Activated CD4-positive, alpha-beta memory T cell treated with anti-CD3 and anti-CD28 coated beads, Interleukin-2, amount 10 ng/mL, durations not matched to agents 7 days and 5 days (primary cell): ENCODE measurements around the gene EXOSC6. TPM values are rescaled to one million over a fixed set of nuclear protein-coding genes. Genes with fewer than 3 reads are reported as not detected.
"Not testable (repeated sequence)": the region's sequence is repeated elsewhere in the genome, so short reads cannot be mapped to it uniquely, and the experiment has no call there.

ENCODE experiments used
- CTCF ChIA-PET: fragments of 350-600 bp; sonication (Branson Sonifier 250); formaldehyde crosslinking; loops from one replicate; lab custom pipeline; 2021; ENCODE audit warnings: antibody characterized with exemption, inconsistent platforms; lab: Charles Lee
- POLR2A ChIA-PET: fragments of 350-600 bp; sonication (Branson Sonifier 250); formaldehyde crosslinking; loops from one replicate; lab custom pipeline; 2021; ENCODE audit warnings: antibody characterized with exemption; lab: Charles Lee
- DNase-seq: peaks from one replicate; pipeline ENCODE4 v3.0.0-alpha.2; 2020
- H3K27ac Mint-ChIP-seq: one replicate; pipeline ENCODE4 v1.8.0; 2021; ENCODE audit warnings: mild to moderate bottlenecking, mixed read lengths
- H3K27me3 Mint-ChIP-seq: one replicate; pipeline ENCODE4 v1.8.0; 2021; ENCODE audit warnings: mixed read lengths
- H3K36me3 Mint-ChIP-seq: one replicate; pipeline ENCODE4 v1.8.0; 2021; ENCODE audit warnings: low read depth, mixed read lengths
- H3K4me1 Mint-ChIP-seq: one replicate; pipeline ENCODE4 v1.8.0; 2021; ENCODE audit warnings: mixed read lengths
- H3K4me3 Mint-ChIP-seq: one replicate; pipeline ENCODE4 v1.8.0; 2021; ENCODE audit warnings: mild to moderate bottlenecking, mixed read lengths
- H3K9me3 Mint-ChIP-seq: one replicate; pipeline ENCODE4 v1.8.0; 2021; ENCODE audit warnings: mixed read lengths
- total RNA-seq, 2 experiments: library from RNA; stranded (reverse); gene quantifications; one replicate each; pipeline ENCODE4 v1.2.3, GENCODE V29; 2021

EXOSC6 gene
- 10 to 100 TPM; 24.3 to 24.4 TPM for total RNA-seq

DNA sequence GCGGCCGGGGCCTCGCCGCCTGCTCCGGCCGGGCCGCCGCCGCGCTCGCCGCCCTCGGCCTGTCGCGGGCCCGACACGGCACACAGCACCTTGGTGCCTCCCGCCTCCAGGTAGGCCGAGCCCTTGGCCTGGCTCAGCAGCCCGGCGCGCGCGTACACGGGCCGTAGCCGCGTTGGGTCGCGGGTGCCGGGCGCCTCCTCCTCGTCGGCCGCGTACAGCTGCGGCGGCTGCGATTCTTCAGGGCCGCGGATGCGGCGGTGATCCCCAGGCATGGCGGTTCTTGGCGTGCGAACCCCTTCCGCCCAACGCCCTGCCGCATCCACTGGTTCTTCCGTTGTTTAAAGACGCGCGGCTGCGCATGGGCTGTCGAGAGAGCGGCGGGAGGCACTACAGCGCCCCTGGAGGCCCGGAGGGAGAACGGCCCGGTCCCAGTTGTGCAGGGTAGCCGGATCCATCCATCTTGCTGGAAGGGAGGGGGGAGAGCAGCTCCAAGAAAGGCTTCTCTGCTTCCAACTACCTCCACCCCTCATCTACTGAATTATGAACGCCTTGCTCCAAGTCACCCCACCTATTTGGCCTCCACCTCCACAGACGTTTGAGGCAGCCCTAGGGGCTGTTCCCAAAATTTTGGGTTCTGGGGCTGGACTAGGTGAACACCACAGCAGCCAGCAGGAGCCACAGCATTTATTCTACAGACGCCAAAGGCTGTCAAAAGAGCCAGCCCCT, at the start of gene EXOSC6:
TSS of gene EXOSC6 (minus strand) at position 312 of the 726 bp plus-strand sequence. CDS start at position 272, 40 bp downstream.
- DNase-seq, result peak; percentile 95
- CTCF ChIA-PET, result interaction anchor here (0.6 to 5.4 kb wide), 15 partner anchors 10 to 404 kb away, joined by 3 to 19 read pairs (median 3); partner anchors contain the start of genes AARS1, DDX19B and PDPR
- H3K9me3 Mint-ChIP-seq, result no peaks in the 10 kb centered on the region
- POLR2A ChIA-PET, result interaction anchor here (0.6 to 3.3 kb wide), 15 partner anchors 10 to 273 kb away, joined by 3 to 24 read pairs (median 4); partner anchors contain the start of genes AARS1, COG4, DDX19A and DDX19B
- peak within 1 kb of the TSS; percentile 88 for H3K27ac Mint-ChIP-seq
- no peaks in the 10 kb centered on the region for H3K27me3 Mint-ChIP-seq
- peaks cover 20% of the 10 kb centered on the region for H3K4me1 Mint-ChIP-seq
- peaks cover 45% of the 10 kb centered on the region for H3K36me3 Mint-ChIP-seq
- peak within 1 kb of the TSS; percentile 84 for H3K4me3 Mint-ChIP-seq

DNA sequence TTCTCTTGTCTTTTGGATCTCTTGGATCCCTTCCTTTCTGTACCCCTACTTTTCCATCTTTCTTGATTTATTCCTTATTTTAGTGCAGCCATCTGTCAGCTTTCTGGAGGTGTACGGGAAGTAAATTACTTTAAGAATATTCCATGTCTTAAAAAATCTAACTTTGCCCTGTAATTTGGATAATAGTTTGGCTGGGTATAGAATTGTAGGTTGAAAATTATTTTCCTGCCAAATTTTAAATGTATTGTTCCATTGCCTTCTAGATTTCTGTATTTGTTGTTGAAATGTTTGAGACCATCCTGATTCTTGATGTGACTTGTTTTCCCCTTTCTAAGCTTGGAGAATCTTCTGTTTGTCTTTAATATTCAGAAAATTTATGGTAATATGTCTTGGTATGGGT, 49.4 kb upstream of the EXOSC6 start:
- Mint-ChIP-seq H3K9me3 (peaks cover 9% of the 10 kb centered on the region), H3K4me1 (peaks cover 41% of the 10 kb centered on the region), H3K27me3 (no peaks in the 10 kb centered on the region), H3K36me3 (peaks cover 41% of the 10 kb centered on the region), H3K27ac (no peak overlapping the region), H3K4me3 (peak overlapping the region; percentile 3)
- CTCF ChIA-PET, result interaction anchor here (3.0 kb wide), 1 partner anchor 45 kb away, joined by 14 read pairs; the partner anchor contains the start of gene DDX19A
- no peak for DNase-seq
- POLR2A ChIA-PET, result interaction anchor here (1.2 to 5.1 kb wide), 2 partner anchors 13 to 45 kb away, joined by 4 to 73 read pairs; partner anchors contain the start of genes AARS1 and DDX19A

DNA sequence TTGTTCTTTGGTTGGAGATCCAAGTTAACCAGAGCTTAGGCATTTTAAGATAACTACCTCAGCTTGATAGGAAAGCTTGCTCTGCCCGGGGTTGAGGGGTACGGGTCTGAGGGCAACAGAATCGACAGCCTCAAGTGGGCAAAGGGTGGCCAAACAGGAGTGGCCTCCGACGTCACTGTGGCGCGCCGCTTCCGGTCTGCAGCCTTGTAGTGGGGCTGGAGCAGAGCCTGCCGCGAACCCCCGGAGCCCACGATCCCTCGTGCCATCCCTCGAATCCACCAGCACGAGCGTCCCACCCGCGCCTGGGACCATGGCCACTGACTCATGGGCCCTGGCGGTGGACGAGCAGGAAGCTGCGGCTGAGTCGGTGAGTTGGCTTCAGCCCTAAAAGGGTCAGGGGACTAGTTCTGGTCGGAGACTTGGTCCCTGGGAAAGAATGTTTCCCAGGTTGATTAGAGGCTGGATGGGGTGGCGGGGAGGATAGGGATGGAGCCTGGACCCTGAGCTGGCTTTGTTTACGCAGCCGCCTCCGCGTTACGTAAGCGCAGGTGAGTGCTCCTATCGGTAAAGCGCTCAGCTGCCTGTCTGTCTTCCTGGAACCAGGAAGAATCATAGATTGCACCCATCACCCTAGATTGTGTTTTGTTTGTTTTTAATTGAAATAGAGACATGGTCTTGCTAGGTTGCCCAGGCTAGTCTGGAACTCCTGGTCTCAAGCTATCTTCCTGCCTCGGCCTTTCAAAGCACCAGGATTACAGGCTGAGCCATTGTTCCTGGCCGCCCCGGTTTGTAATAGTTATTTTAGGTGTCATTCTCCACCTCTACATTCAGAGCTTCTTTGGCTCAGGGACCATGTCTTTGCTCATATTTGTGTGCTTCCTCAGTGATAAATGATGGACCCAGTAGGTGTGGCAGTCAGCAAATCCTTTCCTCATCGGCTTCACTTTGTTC, 47.5 kb upstream of the EXOSC6 start, which contains the start of gene DDX19B:
TSS of gene DDX19B (plus strand) at position 199 of the 951 bp plus-strand sequence. CDS start at position 311, 112 bp downstream.
- Mint-ChIP-seq H3K4me3 (peak within 1 kb of the TSS; percentile 81), H3K27ac (peak within 1 kb of the TSS; percentile 88), H3K27me3 (no peaks in the 10 kb centered on the region), H3K9me3 (peaks cover 9% of the 10 kb centered on the region), H3K4me1 (peaks cover 36% of the 10 kb centered on the region), H3K36me3 (peaks cover 35% of the 10 kb centered on the region)
- ChIA-PET POLR2A (interaction anchor here (0.7 to 5.1 kb wide), 21 partner anchors 8 to 735 kb away, joined by 3 to 73 read pairs (median 5); partner anchors contain the start of genes AARS1, COG4, DDX19A and EXOSC6), CTCF (interaction anchor here (1.0 to 3.1 kb wide), 10 partner anchors 8 to 224 kb away, joined by 3 to 16 read pairs (median 4); partner anchors contain the start of genes AARS1, COG4, DDX19A and EXOSC6)
- peak; percentile 75 for DNase-seq

DNA sequence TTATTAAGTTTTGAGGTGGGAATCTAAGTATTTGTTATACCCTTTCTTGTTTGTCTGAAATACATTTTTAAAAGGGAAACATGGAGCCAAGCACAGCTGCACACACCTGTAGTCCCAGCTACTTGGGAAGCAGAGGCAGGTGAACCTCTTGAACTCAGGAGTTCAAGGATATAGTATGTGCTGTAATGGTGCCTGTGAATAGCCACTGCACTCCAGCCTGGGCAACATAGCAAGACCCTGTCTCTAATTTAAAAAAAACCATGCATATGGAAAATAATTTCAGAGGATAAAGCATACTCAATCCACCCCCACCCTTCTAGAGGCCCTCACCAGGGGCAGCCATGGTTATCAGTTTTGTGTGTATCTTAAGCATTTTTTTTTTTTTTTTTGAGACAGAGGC, 43.9 kb upstream of the EXOSC6 start:
- H3K27ac Mint-ChIP-seq, result no peak overlapping the region
- POLR2A ChIA-PET, result no interaction called here
- H3K9me3 Mint-ChIP-seq, result no peaks in the 10 kb centered on the region

DNA sequence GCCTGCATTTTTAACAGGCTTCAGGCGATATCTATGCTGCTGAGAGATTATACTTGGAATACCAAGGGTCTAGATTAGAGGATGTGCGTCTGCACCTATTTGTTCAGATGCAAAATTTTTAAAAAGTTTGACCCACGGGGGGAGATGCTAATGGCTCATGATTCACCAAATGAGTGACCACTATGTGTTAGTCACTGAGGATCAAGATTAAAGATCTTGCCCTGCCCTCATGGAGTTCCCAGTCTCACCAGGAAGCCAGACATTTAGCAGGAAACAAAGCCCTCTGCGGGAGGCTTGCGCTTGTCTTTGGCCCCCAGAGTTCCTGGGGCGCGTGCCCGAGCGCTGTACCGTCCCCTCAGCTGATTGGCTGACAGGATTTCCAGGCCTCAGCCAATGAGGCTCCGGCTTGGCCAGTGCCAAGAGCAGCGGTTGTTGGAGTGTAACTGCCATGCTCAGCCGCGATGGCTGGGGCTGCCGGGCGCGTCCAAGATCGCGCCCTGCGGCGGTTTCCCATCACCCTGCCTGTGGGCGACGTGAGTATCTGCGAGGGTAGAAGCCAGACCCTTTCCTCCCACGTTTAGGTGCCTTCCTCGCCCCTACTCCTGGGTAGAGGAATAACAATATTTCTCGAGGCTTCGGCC, 42.8 kb upstream of the EXOSC6 start:
- peaks cover 2% of the 10 kb centered on the region for H3K36me3 Mint-ChIP-seq
- peaks cover 21% of the 10 kb centered on the region for H3K4me1 Mint-ChIP-seq
- POLR2A ChIA-PET, result no interaction called here
- H3K9me3 Mint-ChIP-seq, result no peaks in the 10 kb centered on the region
- CTCF ChIA-PET, result no interaction called here
- no peak overlapping the region for H3K4me3 Mint-ChIP-seq
- no peak for DNase-seq
- H3K27ac Mint-ChIP-seq, result no peak overlapping the region
- no peaks in the 10 kb centered on the region for H3K27me3 Mint-ChIP-seq

More for the DNA sequence above, 43.9 kb upstream of the EXOSC6 start:
- CTCF ChIA-PET, result no interaction called here
- Mint-ChIP-seq H3K4me3 (no peak overlapping the region), H3K36me3 (peaks cover 10% of the 10 kb centered on the region), H3K4me1 (peaks cover 26% of the 10 kb centered on the region), H3K27me3 (no peaks in the 10 kb centered on the region)
- DNase-seq, result no peak

DNA sequence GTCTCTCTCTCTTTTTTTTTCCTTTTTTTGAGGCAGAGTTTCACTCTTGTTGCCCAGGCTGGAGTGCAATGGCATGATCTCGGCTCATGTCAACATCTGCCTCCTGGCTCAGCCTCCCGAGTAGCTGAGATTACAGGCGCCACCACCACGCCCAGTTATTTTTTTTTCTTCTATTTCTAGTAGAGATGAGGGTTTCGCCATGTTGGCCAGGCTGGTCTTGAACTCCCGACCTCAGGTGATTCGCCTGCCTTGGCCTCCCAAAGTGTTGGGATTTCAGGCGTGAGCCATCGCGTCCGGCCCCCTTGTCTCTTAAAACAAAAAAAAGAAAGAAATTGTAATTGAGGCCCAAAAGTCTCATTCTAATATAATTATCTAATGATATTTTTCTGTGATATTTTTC, 40.4 kb upstream of the EXOSC6 start:
- peaks cover 10% of the 10 kb centered on the region for H3K36me3 Mint-ChIP-seq
- ChIA-PET POLR2A (interaction anchor here (2.7 kb wide), 1 partner anchor 54 kb away, joined by 20 read pairs; the partner anchor contains the start of gene DDX19A), CTCF (interaction anchor here (1.4 to 2.3 kb wide), 2 partner anchors 25 to 41 kb away, joined by 6 read pairs; partner anchors contain the start of gene EXOSC6)
- H3K9me3 Mint-ChIP-seq, H3K4me3 Mint-ChIP-seq, H3K27me3 Mint-ChIP-seq, DNase-seq, H3K27ac Mint-ChIP-seq: not testable (repeated sequence)
- H3K4me1 Mint-ChIP-seq, result peaks cover 20% of the 10 kb centered on the region

DNA sequence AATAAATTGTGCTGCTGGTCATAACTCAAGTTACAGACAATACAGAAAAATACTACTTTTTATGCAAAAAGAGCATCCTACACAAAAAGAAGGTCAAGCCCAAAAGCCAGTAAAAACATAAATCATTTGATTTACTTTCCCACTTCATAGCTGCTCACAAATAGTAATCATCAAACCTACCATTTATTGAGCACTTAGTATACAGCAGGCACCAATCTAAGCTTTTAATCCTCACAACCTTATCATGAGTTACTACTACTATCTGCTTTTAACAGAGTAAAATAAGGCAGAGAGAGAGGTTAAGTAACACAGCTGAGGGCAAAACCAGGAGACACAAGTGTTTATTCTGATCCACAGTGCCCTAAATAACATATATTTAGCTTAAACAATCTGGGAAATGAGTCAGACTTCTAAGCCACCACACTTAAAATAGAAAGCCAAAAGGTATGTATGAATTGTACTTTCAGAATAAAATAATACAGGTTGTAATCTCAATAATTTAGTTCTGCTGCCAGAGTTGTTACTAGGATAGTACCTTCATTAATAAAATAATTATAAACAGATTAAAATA, 39.3 kb upstream of the EXOSC6 start:
- H3K4me1 Mint-ChIP-seq, result peaks cover 22% of the 10 kb centered on the region
- H3K9me3 Mint-ChIP-seq, result no peaks in the 10 kb centered on the region
- no peak for DNase-seq
- peak overlapping the region; percentile 35 for H3K27ac Mint-ChIP-seq
- no peak overlapping the region for H3K4me3 Mint-ChIP-seq
- ChIA-PET POLR2A (interaction anchor here (0.8 to 2.7 kb wide), 5 partner anchors 8 to 234 kb away, joined by 3 to 20 read pairs (median 4); partner anchors contain the start of genes DDX19A, DDX19B and EXOSC6), CTCF (interaction anchor here (1.4 to 2.3 kb wide), 2 partner anchors 24 to 39 kb away, joined by 6 read pairs; partner anchors contain the start of gene EXOSC6)
- peaks cover 10% of the 10 kb centered on the region for H3K36me3 Mint-ChIP-seq
- H3K27me3 Mint-ChIP-seq, result no peaks in the 10 kb centered on the region

DNA sequence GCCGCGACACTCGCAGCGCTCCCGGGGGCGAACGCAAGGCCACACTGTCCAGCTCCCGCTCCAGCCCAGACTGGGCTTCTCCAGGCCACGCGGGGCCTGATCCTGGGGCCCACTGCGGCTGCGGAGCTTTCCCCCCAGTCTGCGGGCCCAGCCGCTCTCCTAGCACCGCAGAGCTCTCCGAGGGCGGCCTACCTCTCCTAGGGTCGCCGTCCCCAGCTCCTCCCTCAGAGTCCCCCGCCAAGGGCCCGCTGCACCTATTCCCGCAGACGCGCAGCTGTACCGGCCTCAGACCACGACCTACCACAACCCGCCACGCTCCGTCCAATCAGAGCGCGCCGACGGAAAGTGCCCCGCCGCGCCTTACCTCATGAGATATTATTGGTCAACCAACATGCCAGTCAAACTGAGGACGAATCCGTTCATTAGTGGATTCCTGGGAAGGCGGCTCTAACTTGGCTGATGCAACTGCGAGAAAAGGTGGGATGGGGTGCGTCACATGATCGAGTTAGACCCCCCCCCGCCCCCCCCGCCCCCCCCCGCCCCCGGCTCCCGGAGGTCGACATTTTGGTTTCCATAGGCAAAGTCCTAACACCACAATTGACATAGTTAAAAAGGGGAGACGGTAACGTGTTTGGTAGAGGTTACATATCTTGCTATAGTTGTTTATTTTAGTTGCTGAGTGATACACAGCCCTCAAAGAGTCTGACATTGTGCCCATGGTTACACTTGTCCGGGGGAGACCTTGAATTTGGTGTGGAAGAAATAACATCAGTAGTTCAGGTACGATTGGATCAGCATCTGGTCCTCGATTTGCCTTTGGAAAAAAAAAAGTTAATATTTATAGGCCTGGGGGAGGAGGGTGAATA, 37.7 kb upstream of the EXOSC6 start, which contains the start of gene AARS1:
TSS of gene AARS1 (minus strand) at position 278 of the 866 bp plus-strand sequence. CDS start 6,743 bp downstream, outside the sequence.
- Mint-ChIP-seq H3K4me3 (peak within 1 kb of the TSS; percentile 99), H3K27me3 (no peaks in the 10 kb centered on the region), H3K9me3 (no peaks in the 10 kb centered on the region), H3K4me1 (peaks cover 32% of the 10 kb centered on the region), H3K36me3 (peaks cover 17% of the 10 kb centered on the region), H3K27ac (peak within 1 kb of the TSS; percentile 98)
- peak; percentile 96 for DNase-seq
- ChIA-PET POLR2A (interaction anchor here (0.8 to 2.9 kb wide), 15 partner anchors 10 to 527 kb away, joined by 3 to 73 read pairs (median 6); partner anchors contain the start of genes COG4, DDX19A, DDX19B and EXOSC6), CTCF (interaction anchor here (0.8 to 2.9 kb wide), 4 partner anchors 9 to 57 kb away, joined by 3 to 16 read pairs (median 4); partner anchors contain the start of genes DDX19A, DDX19B and EXOSC6)

DNA sequence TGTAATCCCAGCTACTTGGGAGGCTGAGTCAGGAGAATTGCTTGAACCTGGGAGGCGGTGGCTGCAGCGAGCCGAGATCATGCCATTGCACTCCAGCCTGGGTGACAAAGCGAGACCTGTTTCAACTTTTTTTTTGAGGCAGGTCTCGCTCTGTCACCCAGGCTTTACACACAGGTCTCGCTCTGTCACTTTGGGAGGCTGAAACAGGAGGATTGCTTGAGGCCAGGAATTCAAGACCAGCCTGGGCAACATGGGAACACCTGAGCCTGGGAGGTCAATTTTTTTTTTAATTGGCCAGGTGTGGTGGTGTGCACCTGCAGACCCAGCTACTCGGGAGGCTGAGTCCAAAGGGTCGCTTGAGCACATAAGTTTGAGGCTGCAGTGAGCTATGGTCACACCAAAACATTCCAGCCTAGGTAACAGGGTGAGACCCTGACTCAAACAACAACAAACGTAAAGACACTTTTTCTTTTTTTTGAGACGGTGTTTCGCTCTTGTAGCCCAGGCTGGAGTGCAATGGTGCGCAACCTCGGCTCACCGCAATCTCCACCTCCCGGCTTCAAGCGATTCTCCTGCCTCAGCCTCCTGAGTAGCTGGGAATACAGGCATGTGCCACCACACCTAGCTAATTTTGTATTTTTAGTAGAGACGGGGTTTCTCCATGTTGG, 35.7 kb upstream of the EXOSC6 start:
- H3K27me3 Mint-ChIP-seq, H3K9me3 Mint-ChIP-seq, DNase-seq: not testable (repeated sequence)
- POLR2A ChIA-PET, result interaction anchor here (0.8 to 2.9 kb wide), 5 partner anchors 12 to 236 kb away, joined by 3 to 73 read pairs (median 44); partner anchors contain the start of genes COG4, DDX19A, DDX19B and SF3B3
- H3K4me1 Mint-ChIP-seq, result peaks cover 50% of the 10 kb centered on the region
- peak overlapping the region; percentile 99 for H3K4me3 Mint-ChIP-seq
- peaks cover 32% of the 10 kb centered on the region for H3K36me3 Mint-ChIP-seq
- H3K27ac Mint-ChIP-seq, result peak overlapping the region; percentile 58
- CTCF ChIA-PET, result interaction anchor here (2.6 to 2.9 kb wide), 2 partner anchors 11 to 35 kb away, joined by 8 to 16 read pairs; partner anchors contain the start of genes DDX19B and EXOSC6

DNA sequence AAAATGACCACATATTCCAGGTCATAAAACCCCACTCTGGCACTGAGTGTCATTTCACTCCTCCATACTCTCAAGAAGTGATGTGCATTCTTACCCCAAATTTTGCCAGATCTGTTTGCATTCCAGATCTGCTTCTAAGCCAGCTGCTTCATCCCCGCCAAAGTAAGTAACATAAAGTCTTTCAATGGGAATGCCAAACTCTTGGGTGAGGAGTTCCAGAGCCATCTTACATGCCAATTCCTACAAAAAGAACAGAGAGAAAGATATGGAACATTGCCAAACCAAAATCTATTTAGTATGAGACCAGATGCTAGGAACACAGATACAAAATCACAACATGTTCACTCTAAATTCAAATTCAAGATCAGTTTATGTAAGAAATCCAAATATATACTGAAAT, 24.7 kb upstream of the EXOSC6 start:
- no peak overlapping the region for H3K27ac Mint-ChIP-seq
- H3K4me3 Mint-ChIP-seq, result no peak overlapping the region
- no peaks in the 10 kb centered on the region for H3K27me3 Mint-ChIP-seq
- H3K36me3 Mint-ChIP-seq, result peaks cover 69% of the 10 kb centered on the region
- ChIA-PET CTCF (interaction anchor here (1.0 kb wide), 1 partner anchor 24 kb away, joined by 3 read pairs; the partner anchor contains the start of gene EXOSC6), POLR2A (no interaction called here)
- H3K9me3 Mint-ChIP-seq, result no peaks in the 10 kb centered on the region
- H3K4me1 Mint-ChIP-seq, result peaks cover 4% of the 10 kb centered on the region
- DNase-seq, result no peak
